HCT116 (cell line): ENCODE results near the gene GLYATL3. TPM values are rescaled to one million over a fixed set of nuclear protein-coding genes. Genes with fewer than 3 reads are reported as not detected.

Experiments used
- ATAC-seq: fragments of 200-7000 bp; cut with Tn5 transposase; 2 replicates; pipeline ENCODE4 v1.9.1; 2020; ENCODE audit warnings: mild to moderate bottlenecking, moderate library complexity
- BruUV-seq: library from RNA; stranded (reverse); fragments of 400-500 nt; replicated peaks from 2 replicates; lab custom pipeline; 2021; lab: Mats Ljungman, UMichigan
- CTCF ChIA-PET: fragments of 300-600 bp; sonication (Branson Sonifier 250); formaldehyde crosslinking; loops from one replicate; lab custom pipeline; 2021; ENCODE audit warnings: antibody characterized with exemption; lab: Charles Lee
- POLR2A ChIA-PET: fragments of 300-600, 350-600 bp; sonication (Branson Sonifier 250); formaldehyde crosslinking; loops from one replicate; lab custom pipeline; 2021; ENCODE audit warnings: antibody characterized with exemption; lab: Charles Lee
- RAD21 ChIA-PET, 2 experiments: fragments of 300-600 bp; sonication (Branson Sonifier 250); formaldehyde crosslinking; loops; one replicate each; lab custom pipeline; 2023; ENCODE audit warnings: low total read pairs in 2 of 2; ENCODE audit not compliant: uncharacterized antibody in 2 of 2, unreplicated experiment in 2 of 2, low non-redundant PET in 1 of 2; lab: Charles Lee
- DNase-seq: peaks from one replicate; pipeline ENCODE4 v3.0.0-alpha.2; 2010; ENCODE audit warnings: low read depth, low spot score
- H2AFZ ChIP-seq: fragments of 200-600 bp; shearing (Covaris generic), sonication (generic); 2 replicates; pipeline ENCODE4 v1.6.1; 2017; ENCODE audit warnings: low read depth, mixed run types, mixed read lengths, antibody characterized with exemption, low read length; ENCODE audit not compliant: poor library complexity, severe bottlenecking
- H3K27ac ChIP-seq: 2 replicates; pipeline ENCODE4 v1.5.1; 2012; ENCODE audit warnings: low read depth, low read length
- H3K27me3 ChIP-seq: fragments of 200-600 bp; sonication (generic); 2 replicates; pipeline ENCODE4 v1.6.1; 2016; ENCODE audit warnings: mixed run types, low read length, mixed read lengths; ENCODE audit not compliant: insufficient read depth
- H3K36me3 ChIP-seq, 2 experiments: fragments of 200-500 bp in 1 of 2; fragments of 200-600 bp in 1 of 2; sonication (Bioruptor generic) in 1 of 2; sonication (generic) in 1 of 2; 2 replicates each; pipeline versions ENCODE4 v1.5.1 to v1.6.1; 2014 to 2016; ENCODE audit warnings: low read length in 2 of 2, inconsistent platforms in 1 of 2, mixed read lengths in 1 of 2, mixed run types in 1 of 2; ENCODE audit not compliant: insufficient read depth in 2 of 2, control insufficient read depth in 1 of 2
- H3K4me1 ChIP-seq, 2 experiments: fragments of 200-600 bp in 1 of 2; sonication (generic) in 1 of 2; 2 replicates each; pipeline versions ENCODE4 v1.5.1 to v1.6.1; 2012 to 2017; ENCODE audit warnings: low read length in 2 of 2, inconsistent platforms in 1 of 2, mild to moderate bottlenecking in 1 of 2, mixed read lengths in 1 of 2, mixed run types in 1 of 2, moderate library complexity in 1 of 2; ENCODE audit not compliant: insufficient read depth in 2 of 2, control insufficient read depth in 1 of 2
- H3K4me2 ChIP-seq: fragments of 200-600 bp; sonication (generic); 2 replicates; pipeline ENCODE4 v1.6.1; 2017; ENCODE audit warnings: mixed run types, low read length, mixed read lengths
- H3K4me3 ChIP-seq, 2 experiments: fragments of 200-600 bp in 1 of 2; sonication (generic) in 1 of 2; replicated peaks in 1 of 2; 2 replicates each; pipeline ENCODE4 v1.5.1; 2011 to 2016; ENCODE audit warnings: low read length in 2 of 2, control low read depth in 1 of 2, low read depth in 1 of 2, mild to moderate bottlenecking in 1 of 2, mixed read lengths in 1 of 2, mixed run types in 1 of 2
- H3K79me2 ChIP-seq: fragments of 200-600 bp; sonication (generic); 2 replicates; pipeline ENCODE4 v1.6.1; 2017; ENCODE audit warnings: mild to moderate bottlenecking, mixed run types, low read length, moderate library complexity, mixed read lengths; ENCODE audit not compliant: insufficient read depth
- H3K9ac ChIP-seq: fragments of 200-600 bp; sonication (generic); 2 replicates; pipeline ENCODE4 v1.6.1; 2016; ENCODE audit warnings: low read length, mixed read lengths
- H3K9me2 ChIP-seq: fragments of 200-600 bp; sonication (generic), shearing (Covaris generic); 2 replicates; pipeline ENCODE4 v1.6.1; 2017; ENCODE audit warnings: mixed run types, mild to moderate bottlenecking, moderate library complexity; ENCODE audit not compliant: insufficient read depth
- H3K9me3 ChIP-seq, 2 experiments: fragments of 200-500 bp in 1 of 2; fragments of 200-600 bp in 1 of 2; sonication (Bioruptor generic) in 1 of 2; sonication (generic) in 1 of 2; 2 replicates each; pipeline ENCODE4 v1.6.1; 2014 to 2017; ENCODE audit warnings: low read length in 2 of 2, mixed read lengths in 2 of 2, inconsistent platforms in 1 of 2, low read depth in 1 of 2, mild to moderate bottlenecking in 1 of 2, mixed run types in 1 of 2, moderate library complexity in 1 of 2; ENCODE audit not compliant: control insufficient read depth in 1 of 2, insufficient read depth in 1 of 2
- H4K20me1 ChIP-seq: fragments of 200-600 bp; sonication (generic), shearing (Covaris generic); 2 replicates; pipeline ENCODE4 v1.6.1; 2017; ENCODE audit warnings: mixed run types, mild to moderate bottlenecking, moderate library complexity; ENCODE audit not compliant: insufficient read depth
- ATF3 ChIP-seq: IDR thresholded peaks from 2 replicates; pipeline ENCODE4 v1.6.1; 2012
- CBX3 ChIP-seq: IDR thresholded peaks from 2 replicates; pipeline ENCODE4 v1.6.1; 2012; ENCODE audit warnings: low read depth
- CEBPB ChIP-seq: IDR thresholded peaks from 2 replicates; pipeline ENCODE4 v1.6.1; 2012; ENCODE audit warnings: low read depth
- CTCF ChIP-seq, 3 experiments: fragments of 200-600 bp in 1 of 3; sonication (generic) in 1 of 3; IDR thresholded peaks in 2 of 3; conservative IDR thresholded peaks in 1 of 3; 2 replicates each; pipeline ENCODE4 v1.5.1; 2012 to 2017; ENCODE audit warnings: low read depth in 2 of 3, low read length in 2 of 3, antibody characterized with exemption in 1 of 3, borderline replicate concordance in 1 of 3, control low read depth in 1 of 3, mild to moderate bottlenecking in 1 of 3, mixed read lengths in 1 of 3, mixed run types in 1 of 3, moderate library complexity in 1 of 3; ENCODE audit not compliant: insufficient read depth in 1 of 3
- EZH2phosphoT487 ChIP-seq: fragments of 200-600 bp; IDR thresholded peaks from 2 replicates; pipeline ENCODE4 v1.6.1; 2018; ENCODE audit warnings: antibody characterized with exemption, borderline replicate concordance
- JUND ChIP-seq: IDR thresholded peaks from 2 replicates; pipeline ENCODE4 v1.6.1; 2012
- POLR2A ChIP-seq: IDR thresholded peaks from 2 replicates; pipeline ENCODE4 v1.7.0; 2011; ENCODE audit warnings: borderline replicate concordance; ENCODE audit not compliant: insufficient read depth, insufficient read length; ENCODE audit errors: extremely low read depth
- POLR2AphosphoS5 ChIP-seq: IDR thresholded peaks from 2 replicates; pipeline ENCODE4 v1.6.1; 2011; ENCODE audit warnings: mild to moderate bottlenecking, low read depth, low read length, moderate library complexity
- SIN3A ChIP-seq: IDR thresholded peaks from 2 replicates; pipeline ENCODE4 v1.6.1; 2012; ENCODE audit warnings: low read depth
- SP1 ChIP-seq: IDR thresholded peaks from 2 replicates; pipeline ENCODE4 v1.6.1; 2012; ENCODE audit warnings: low read depth
- SRF ChIP-seq: IDR thresholded peaks from 2 replicates; pipeline ENCODE4 v1.6.1; 2012; ENCODE audit warnings: low read depth
- YY1 ChIP-seq: IDR thresholded peaks from 2 replicates; pipeline ENCODE4 v1.6.1; 2011; ENCODE audit warnings: low read length, low read depth, moderate library complexity, mild to moderate bottlenecking; ENCODE audit not compliant: insufficient replicate concordance; ENCODE audit errors: extremely low read depth
- ZBTB33 ChIP-seq: IDR thresholded peaks from 2 replicates; pipeline ENCODE4 v1.6.1; 2011; ENCODE audit warnings: mild to moderate bottlenecking, low read length, moderate library complexity; ENCODE audit not compliant: insufficient replicate concordance; ENCODE audit errors: extremely low read depth
- ZFX ChIP-seq: fragments of 450-650 bp; IDR thresholded peaks from 2 replicates; pipeline ENCODE4 v1.6.1; 2017
- ZNF274 ChIP-seq: fragments of 200-500 bp; sonication (Bioruptor generic); IDR thresholded peaks from 2 replicates; pipeline ENCODE4 v1.6.1; 2014; ENCODE audit warnings: mild to moderate bottlenecking, low read depth, low read length, inconsistent platforms
- intact Hi-C: fragments of 100-400 bp; cut with micrococcal nuclease; formaldehyde crosslinking; loops from 2 replicates; pipeline ENCODE4 v1.10.0; 2022
- total RNA-seq: library from RNA; stranded (reverse); gene quantifications from one replicate; pipeline ENCODE4 v1.2.1, GENCODE V29; 2021; ENCODE audit not compliant: unreplicated experiment

Gene GLYATL3
- total RNA-seq, 1 experiment from 2014 or later: not detected

DNA sequence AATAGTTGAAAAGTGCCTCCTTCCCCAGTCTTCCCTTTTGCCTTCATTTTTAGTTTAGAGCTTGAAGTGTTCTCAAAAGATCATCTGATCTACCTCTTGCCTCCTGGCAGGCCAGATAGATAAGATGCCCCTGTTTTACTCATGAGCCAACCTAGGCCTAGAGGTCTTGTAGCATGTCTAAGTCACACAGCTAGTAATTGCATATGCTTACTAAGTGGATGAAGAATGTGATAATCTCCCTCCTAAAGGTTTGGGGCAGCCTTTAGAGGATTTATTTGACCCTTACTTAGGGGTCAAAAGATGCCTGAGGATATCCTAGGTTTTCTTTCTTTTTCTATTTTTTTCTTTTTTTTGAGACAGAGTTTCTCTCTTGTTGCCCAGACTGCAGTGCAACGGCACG is 52.9 kb downstream of the GLYATL3 start:
- Histone ChIP-seq H3K9me3 (no peaks in the 10 kb centered on the region), H3K9ac (0 out of 2 replicates have a peak overlapping the region, but pooled peaks have one; percentile 17)
- no peak for TF ChIP-seq SRF
- no peak for TF ChIP-seq POLR2AphosphoS5
- no peak for TF ChIP-seq CBX3
- TF ChIP-seq ZNF274: no peak

DNA sequence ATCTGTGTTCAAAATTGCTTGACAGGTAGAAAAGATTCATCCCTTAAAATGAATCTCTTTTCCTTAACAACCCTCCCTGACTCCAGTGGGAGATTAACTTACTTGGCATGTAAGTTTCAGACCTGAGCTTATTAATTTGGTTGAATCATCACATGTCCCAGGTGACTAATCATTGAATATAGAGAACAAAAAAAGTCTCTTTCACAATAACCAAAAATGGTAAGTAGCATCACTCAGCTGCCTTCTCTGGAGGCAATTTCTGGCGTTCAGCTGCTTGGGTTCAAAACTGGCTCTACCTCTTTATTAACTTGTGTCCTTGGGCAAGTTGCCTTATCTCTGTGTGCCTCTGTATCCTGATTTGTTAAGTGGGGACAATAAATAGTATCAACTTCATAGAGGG is 53.7 kb downstream of the GLYATL3 start:
- H3K4me3 ChIP-seq: no peak overlapping the region
- intact Hi-C loops: no loop called here
- H3K9ac ChIP-seq: peak overlapping the region; percentile 17; the same call in 1 of the 2 replicates
- ChIA-PET RAD21 (no interaction called here), POLR2A (interaction anchor here (0.6 to 1.2 kb wide), 5 partner anchors 8 to 21 kb away, joined by 3 read pairs; no protein-coding TSS in a partner anchor), CTCF (interaction anchor here (0.9 to 1.8 kb wide), 4 partner anchors 12 to 100 kb away, joined by 3 to 13 read pairs (median 5); no protein-coding TSS in a partner anchor)
- peaks cover 59 to 84% of the 10 kb centered on the region in 2 experiments for H3K4me1 ChIP-seq
- no peaks in the 10 kb centered on the region for H4K20me1 ChIP-seq
- H3K9me2 ChIP-seq: no peaks in the 10 kb centered on the region
- peak; percentile 63 for DNase-seq
- H3K36me3 ChIP-seq: no peaks in the 10 kb centered on the region
- no peak overlapping the region for H2AFZ ChIP-seq
- H3K9me3 ChIP-seq: no peaks in the 10 kb centered on the region
- no peak for ATAC-seq
- peak overlapping the region; percentile 74 for H3K27ac ChIP-seq
- H3K79me2 ChIP-seq: peaks cover 32% of the 10 kb centered on the region
- H3K27me3 ChIP-seq: no peaks in the 10 kb centered on the region
- peak overlapping the region; percentile 98 for H3K4me2 ChIP-seq
- BruUV-seq: no TSS peak
- TF ChIP-seq EZH2phosphoT487: no peak
- no peak for TF ChIP-seq POLR2A
- no peak for TF ChIP-seq ZBTB33
- no peak for TF ChIP-seq SIN3A
- no peak for TF ChIP-seq POLR2AphosphoS5
- no peak for TF ChIP-seq YY1
- TF ChIP-seq ATF3: no peak
- peak; percentile 79 for TF ChIP-seq JUND
- TF ChIP-seq CEBPB: peak; percentile 92
- TF ChIP-seq SP1: peak; percentile 62
- 0 out of 2 replicates have a peak, but pooled peaks have one; percentile 14 for TF ChIP-seq CBX3
- no peak for TF ChIP-seq ZFX
- no peak for TF ChIP-seq CTCF (IDR thresholded peaks at IDR 0.05 in 2 of 3, conservative IDR thresholded peaks at IDR 0.05 in 1 of 3; ENCODE audit: borderline replicate concordance in 1 of 3, insufficient read depth in 1 of 3, low read depth in 2 of 3, low read length in 2 of 3)
- TF ChIP-seq ZNF274: no peak

More for the DNA sequence above, 52.9 kb downstream of the GLYATL3 start:
- ATAC-seq (no peak), DNase-seq (no peak)
- BruUV-seq: no TSS peak
- peak overlapping the region; percentile 74 for H3K27ac ChIP-seq
- ChIA-PET POLR2A (interaction anchor here (1.1 to 2.4 kb wide), 2 partner anchors 11 to 21 kb away, joined by 3 to 6 read pairs; no protein-coding TSS in a partner anchor), CTCF (interaction anchor here (0.9 to 1.8 kb wide), 2 partner anchors 9 to 20 kb away, joined by 3 to 13 read pairs; no protein-coding TSS in a partner anchor), RAD21 (no interaction called here)
- intact Hi-C loops: no loop called here
- no peaks in the 10 kb centered on the region for H3K27me3 ChIP-seq
- no peaks in the 10 kb centered on the region for H3K36me3 ChIP-seq
- no peaks in the 10 kb centered on the region for H3K9me2 ChIP-seq
- peak overlapping the region in 1 of 2 experiments; percentile 0; a peak in 1 of 4 replicates for H3K4me3 ChIP-seq
- H2AFZ ChIP-seq: no peak overlapping the region
- H4K20me1 ChIP-seq: no peaks in the 10 kb centered on the region
- H3K4me1 ChIP-seq: peaks cover 60 to 84% of the 10 kb centered on the region in 2 experiments
- H3K4me2 ChIP-seq: peak overlapping the region; percentile 98
- peaks cover 32% of the 10 kb centered on the region for H3K79me2 ChIP-seq
